Thoracic aorta (tissue), 2 donors: ENCODE results near the gene PAF1. TPM values are rescaled to one million over a fixed set of nuclear protein-coding genes. Genes with fewer than 3 reads are reported as not detected.

Source experiments
- ATAC-seq: fragments of 150-250 bp; one replicate; pipeline ENCODE4 v1.8.0; 2017; ENCODE audit warnings: low read depth; ENCODE audit not compliant: insufficient number of reproducible peaks, low FRiP score
- DNase-seq: peaks from one replicate; pipeline ENCODE4 v3.0.0-alpha.2; 2020; ENCODE audit warnings: low spot score
- H3K27ac ChIP-seq, 2 donors: fragments of 200-600 bp; sonication (generic); 1 replicate in 1 of 2; 2 replicates in 1 of 2; pipeline ENCODE4 v1.5.1; 2016; ENCODE audit warnings: mild to moderate bottlenecking in 2 of 2, moderate library complexity in 2 of 2
- H3K27me3 ChIP-seq: fragments of 200-600 bp; sonication (generic); replicated peaks from 2 replicates; pipeline ENCODE4 v1.6.0; 2016; ENCODE audit warnings: mild to moderate bottlenecking; ENCODE audit not compliant: insufficient read depth
- H3K36me3 ChIP-seq: fragments of 200-600 bp; sonication (generic); one replicate; pipeline ENCODE4 v1.5.1; 2016
- H3K4me1 ChIP-seq, 2 donors: fragments of 200-600 bp; sonication (generic); 1 replicate in 1 of 2; 2 replicates in 1 of 2; pipeline versions ENCODE4 v1.5.1 to v1.6.0; 2016; ENCODE audit warnings: low read depth in 2 of 2, mild to moderate bottlenecking in 1 of 2; ENCODE audit not compliant: control insufficient read depth in 1 of 2
- H3K4me3 ChIP-seq: fragments of 200-600 bp; sonication (generic); 2 replicates; pipeline ENCODE4 v1.5.1; 2016; ENCODE audit warnings: mild to moderate bottlenecking
- H3K9me3 ChIP-seq: fragments of 200-600 bp; sonication (generic); 2 replicates; pipeline ENCODE4 v1.5.1; 2016
- total RNA-seq, 2 donors: library from RNA; depleted of rRNA; stranded (reverse); fragments of >200 nt; gene quantifications; one replicate each; pipeline versions ENCODE4 v1.1.0 to v1.2.3, GENCODE V29; 2016
- TF ChIP-seq, protein P1 (sequence below): fragments of 200-600 bp; sonication (generic); IDR thresholded peaks from one replicate; pipeline ENCODE4 v1.5.1; 2019; ENCODE audit warnings: antibody characterized with exemption

Gene PAF1
- total RNA-seq, 2 donors from 2014 or later, result 25.7 to 34.5 TPM

DNA sequence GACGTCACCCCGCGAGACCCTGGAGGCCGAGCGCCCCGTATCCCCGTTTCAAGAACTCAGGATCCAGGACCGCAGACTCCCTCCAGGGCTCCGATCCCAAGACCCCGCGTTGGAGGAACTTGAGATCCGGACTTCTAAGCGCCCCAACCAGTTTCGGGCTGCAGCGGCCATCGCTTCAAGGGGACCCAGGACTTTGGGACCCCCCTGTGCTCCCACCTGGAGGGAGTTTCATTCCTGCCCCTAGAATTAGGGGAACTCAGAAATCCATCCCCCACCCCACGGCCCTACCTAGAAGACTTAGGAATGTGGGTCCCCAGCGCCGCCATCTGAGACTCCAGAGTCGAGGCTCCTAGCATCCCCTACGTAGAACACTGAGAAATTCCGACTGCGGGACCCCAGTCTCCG is 22.0 kb upstream of the PAF1 start:
- Histone ChIP-seq H3K27ac (peak overlapping the region; percentile 93 to 100), H3K9me3 (no peaks in the 10 kb centered on the region), H3K36me3 (peaks cover 30% of the 10 kb centered on the region), H3K4me3 (peak overlapping the region; percentile 94), H3K4me1 (peaks cover 26 to 48% of the 10 kb centered on the region in 2 donors), H3K27me3 (no peaks in the 10 kb centered on the region)
- peak; percentile 5 for ATAC-seq
- DNase-seq, result no peak
- TF ChIP-seq, protein P1, sequence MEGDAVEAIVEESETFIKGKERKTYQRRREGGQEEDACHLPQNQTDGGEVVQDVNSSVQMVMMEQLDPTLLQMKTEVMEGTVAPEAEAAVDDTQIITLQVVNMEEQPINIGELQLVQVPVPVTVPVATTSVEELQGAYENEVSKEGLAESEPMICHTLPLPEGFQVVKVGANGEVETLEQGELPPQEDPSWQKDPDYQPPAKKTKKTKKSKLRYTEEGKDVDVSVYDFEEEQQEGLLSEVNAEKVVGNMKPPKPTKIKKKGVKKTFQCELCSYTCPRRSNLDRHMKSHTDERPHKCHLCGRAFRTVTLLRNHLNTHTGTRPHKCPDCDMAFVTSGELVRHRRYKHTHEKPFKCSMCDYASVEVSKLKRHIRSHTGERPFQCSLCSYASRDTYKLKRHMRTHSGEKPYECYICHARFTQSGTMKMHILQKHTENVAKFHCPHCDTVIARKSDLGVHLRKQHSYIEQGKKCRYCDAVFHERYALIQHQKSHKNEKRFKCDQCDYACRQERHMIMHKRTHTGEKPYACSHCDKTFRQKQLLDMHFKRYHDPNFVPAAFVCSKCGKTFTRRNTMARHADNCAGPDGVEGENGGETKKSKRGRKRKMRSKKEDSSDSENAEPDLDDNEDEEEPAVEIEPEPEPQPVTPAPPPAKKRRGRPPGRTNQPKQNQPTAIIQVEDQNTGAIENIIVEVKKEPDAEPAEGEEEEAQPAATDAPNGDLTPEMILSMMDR, result no peak

DNA sequence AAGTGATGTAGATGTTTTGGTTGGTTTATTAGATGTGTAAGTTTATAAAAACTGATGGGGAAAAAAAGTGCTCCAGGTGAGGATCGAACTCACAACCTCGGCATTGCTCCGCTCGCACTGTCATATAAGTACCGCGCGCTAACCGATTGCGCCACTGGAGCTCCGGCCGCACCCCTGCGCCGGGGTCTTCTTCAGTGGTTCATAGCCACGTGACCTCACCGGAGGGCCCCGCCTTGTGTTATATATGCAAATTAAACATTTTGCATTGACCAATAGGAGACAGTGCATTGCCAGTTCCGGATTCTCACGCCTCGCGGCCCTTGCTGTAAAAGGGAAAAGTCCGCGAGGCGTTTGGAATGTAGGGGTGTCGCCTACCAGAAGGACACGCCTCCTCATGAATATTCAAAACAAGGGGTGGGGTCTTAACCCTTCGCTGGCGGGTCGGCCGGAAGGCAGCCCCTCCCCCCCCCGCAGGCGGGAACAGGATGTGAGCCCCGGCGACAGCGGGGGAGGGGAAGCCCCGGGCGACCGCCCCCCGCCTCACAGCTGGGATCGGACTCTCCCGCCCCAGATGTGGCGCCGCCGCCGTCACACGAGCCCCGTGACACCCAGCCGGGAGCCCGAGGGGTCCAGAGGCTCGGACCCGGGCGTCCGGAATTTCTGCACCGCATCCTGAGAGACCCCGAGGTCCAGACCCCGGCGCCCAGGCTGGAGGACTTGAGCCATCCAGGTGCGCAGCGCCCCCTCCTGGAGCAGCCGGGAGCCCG is 21.4 kb upstream of the PAF1 start, which contains the start of gene PLEKHG2:
Gene PLEKHG2 (plus strand): TSS at position 570 of the 767 bp plus-strand sequence. CDS start 1,418 bp downstream, outside the sequence.
- ATAC-seq, result peak; percentile 66
- Histone ChIP-seq H3K27ac (peak within 1 kb of the TSS; percentile 100), H3K4me1 (peaks cover 26 to 48% of the 10 kb centered on the region in 2 donors), H3K36me3 (peaks cover 30% of the 10 kb centered on the region), H3K4me3 (peak within 1 kb of the TSS; percentile 94), H3K9me3 (no peaks in the 10 kb centered on the region), H3K27me3 (no peaks in the 10 kb centered on the region)
- TF ChIP-seq, protein P1, result peak; percentile 78
- DNase-seq, result peak; percentile 96

DNA sequence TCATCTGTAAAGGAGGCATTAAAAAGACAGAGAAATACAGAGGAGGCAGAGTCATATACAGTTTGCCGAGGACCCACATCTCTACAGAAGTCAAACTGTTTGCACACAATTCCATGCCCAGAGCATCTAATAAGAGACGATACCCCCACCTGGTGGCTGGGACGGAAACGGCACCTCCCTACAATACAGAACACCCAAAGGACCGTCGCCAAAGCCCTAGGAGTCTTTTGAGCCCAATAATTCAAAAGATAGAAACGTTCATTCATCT is 20.9 kb upstream of the PAF1 start:
- ATAC-seq (peak; percentile 41), DNase-seq (peak; percentile 90)
- Histone ChIP-seq H3K4me3 (peak overlapping the region; percentile 94), H3K36me3 (peaks cover 28% of the 10 kb centered on the region), H3K4me1 (peaks cover 26 to 45% of the 10 kb centered on the region in 2 donors), H3K9me3 (no peaks in the 10 kb centered on the region), H3K27me3 (no peaks in the 10 kb centered on the region), H3K27ac (peak overlapping the region; percentile 100)
- TF ChIP-seq, protein P1, result peak; percentile 89

DNA sequence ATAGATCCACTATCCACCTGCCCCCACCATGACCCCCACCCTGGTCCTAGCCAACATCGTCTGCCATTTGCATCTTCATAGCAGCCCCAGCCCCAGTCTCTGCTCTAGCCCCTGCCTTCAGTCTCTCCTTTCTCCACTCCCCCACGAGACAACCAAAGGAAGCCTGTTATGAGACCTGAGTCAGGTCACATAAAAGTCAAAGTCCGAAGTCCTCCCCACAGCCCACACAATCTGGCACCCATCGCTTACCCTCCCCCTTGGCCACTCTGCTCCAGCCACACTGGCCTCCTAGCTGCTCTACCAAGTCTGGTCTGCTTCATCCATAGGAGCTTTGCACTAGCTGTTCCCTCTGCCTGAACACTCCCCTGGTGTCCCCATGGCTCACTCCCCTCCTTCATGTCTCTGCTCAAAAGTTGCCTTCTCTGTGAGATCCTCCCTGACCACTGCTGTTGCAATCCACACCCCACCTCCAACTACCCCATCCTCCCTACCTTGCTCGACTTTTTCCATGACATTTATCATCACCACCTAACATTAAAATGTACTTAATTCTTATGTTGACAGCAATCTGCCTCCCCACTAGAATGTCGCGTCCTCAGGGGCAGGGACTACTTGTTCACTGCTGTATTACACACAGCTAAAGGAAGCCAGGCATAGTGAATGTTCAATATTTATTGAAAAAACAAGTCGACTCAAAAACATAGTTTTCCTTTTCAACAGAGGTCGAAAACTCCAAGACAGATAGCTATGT is 20.4 kb upstream of the PAF1 start:
- Histone ChIP-seq H3K4me3 (peak overlapping the region; percentile 94), H3K36me3 (peaks cover 23% of the 10 kb centered on the region), H3K27ac (peak overlapping the region; percentile 100), H3K4me1 (peaks cover 25 to 40% of the 10 kb centered on the region in 2 donors), H3K9me3 (no peaks in the 10 kb centered on the region), H3K27me3 (no peaks in the 10 kb centered on the region)
- no peak for DNase-seq
- TF ChIP-seq, protein P1, result no peak
- ATAC-seq, result no peak

DNA sequence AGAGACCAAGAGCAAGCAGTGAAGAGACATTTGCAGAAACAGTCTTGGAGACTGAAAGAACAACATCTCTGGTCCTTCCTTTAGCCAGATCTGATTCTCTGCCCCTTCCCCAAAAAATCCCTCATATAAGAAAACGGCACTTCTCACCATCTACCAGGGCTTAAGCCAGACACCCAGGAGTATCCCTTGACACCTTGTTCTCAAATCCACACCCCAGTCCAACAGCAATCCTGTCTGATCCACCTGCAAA is 19.9 kb upstream of the PAF1 start:
- ATAC-seq, result no peak
- TF ChIP-seq, protein P1, result no peak
- Histone ChIP-seq H3K27me3 (no peaks in the 10 kb centered on the region), H3K4me1 (peaks cover 24 to 40% of the 10 kb centered on the region in 2 donors), H3K9me3 (no peaks in the 10 kb centered on the region), H3K27ac (peak overlapping the region; percentile 100), H3K36me3 (peaks cover 20% of the 10 kb centered on the region), H3K4me3 (peak overlapping the region; percentile 94)
- DNase-seq, result no peak
